Mesendoderm (in vitro differentiated cells): Measurements from ENCODE around the gene LMNB1. TPM values are rescaled to one million over a fixed set of nuclear protein-coding genes. Genes with fewer than 3 reads are reported as not detected.

Experiments used
- DNase-seq: peaks from one replicate; pipeline ENCODE4 v3.0.0; 2013
- H2AK5ac ChIP-seq: 2 replicates; pipeline ENCODE4 v1.6.1; 2013; ENCODE audit warnings: low read length, inconsistent platforms
- H2BK120ac ChIP-seq: 2 replicates; pipeline ENCODE4 v1.6.1; 2013; ENCODE audit warnings: low read depth, mild to moderate bottlenecking, low read length, moderate library complexity, mixed read lengths
- H2BK15ac ChIP-seq: replicated peaks from 2 replicates; pipeline ENCODE4 v1.6.1; 2013; ENCODE audit warnings: low read depth, mild to moderate bottlenecking, moderate library complexity
- H2BK5ac ChIP-seq: 2 replicates; pipeline ENCODE4 v1.6.1; 2013; ENCODE audit warnings: low read length, inconsistent platforms
- H3K18ac ChIP-seq: 2 replicates; pipeline ENCODE4 v1.6.1; 2013; ENCODE audit warnings: mild to moderate bottlenecking, low read length, mixed read lengths
- H3K23ac ChIP-seq: one replicate; pipeline ENCODE4 v1.6.1; 2013; ENCODE audit warnings: low read length
- H3K27ac ChIP-seq: 2 replicates; pipeline ENCODE4 v1.5.1; 2013; ENCODE audit warnings: low read depth, mild to moderate bottlenecking, inconsistent platforms, low read length, moderate library complexity
- H3K27me3 ChIP-seq: 2 replicates; pipeline ENCODE4 v1.6.1; 2013; ENCODE audit warnings: low read length, control low read depth, mild to moderate bottlenecking, inconsistent platforms; ENCODE audit not compliant: insufficient read depth, poor library complexity
- H3K36me3 ChIP-seq: 2 replicates; pipeline ENCODE4 v1.6.1; 2013; ENCODE audit warnings: low read length, inconsistent platforms; ENCODE audit not compliant: control insufficient read depth, insufficient read depth
- H3K4ac ChIP-seq: one replicate; pipeline ENCODE4 v1.6.1; 2013; ENCODE audit warnings: low read depth, mild to moderate bottlenecking, low read length, moderate library complexity
- H3K4me1 ChIP-seq: 2 replicates; pipeline ENCODE4 v1.6.1; 2013; ENCODE audit warnings: low read depth, low read length, inconsistent platforms; ENCODE audit not compliant: control insufficient read depth
- H3K4me2 ChIP-seq: 2 replicates; pipeline ENCODE4 v1.6.1; 2013; ENCODE audit warnings: low read length
- H3K4me3 ChIP-seq: 2 replicates; pipeline ENCODE4 v1.5.1; 2013; ENCODE audit warnings: mild to moderate bottlenecking, low read length
- H3K56ac ChIP-seq: one replicate; pipeline ENCODE4 v1.6.1; 2013; ENCODE audit warnings: low read length
- H3K79me1 ChIP-seq: 2 replicates; pipeline ENCODE4 v1.6.1; 2013; ENCODE audit warnings: low read length, inconsistent platforms
- H3K79me2 ChIP-seq: 2 replicates; pipeline ENCODE4 v1.6.1; 2013; ENCODE audit warnings: mild to moderate bottlenecking, low read length; ENCODE audit not compliant: control insufficient read depth, insufficient read depth
- H3K9ac ChIP-seq: 2 replicates; pipeline ENCODE4 v1.6.1; 2013; ENCODE audit warnings: low read length, inconsistent platforms
- H4K5ac ChIP-seq: one replicate; pipeline ENCODE4 v1.6.1; 2013; ENCODE audit warnings: low read length
- H4K8ac ChIP-seq: one replicate; pipeline ENCODE4 v1.6.1; 2013; ENCODE audit warnings: low read depth, mild to moderate bottlenecking, control low read depth, low read length, moderate library complexity
- WGBS: extraction: QIAGEN DNeasy Blood & Tissue Kit; methylation state at CpG from one replicate; pipeline ENCODE4 v1.1.7; 2013; ENCODE audit warnings: low lambda C conversion rate, missing lambda C conversion rate; ENCODE audit not compliant: insufficient coverage; ENCODE audit errors: extremely low coverage; 5-methylcytosine and 5-hydroxymethylcytosine counted together
- small RNA-seq: library from polyadenylated mRNA; stranded (forward); fragments of <200 nt; extraction: miRNeasy Mini kit (QIAGEN cat#:217004); gene quantifications from one replicate; pipeline ENCODE3, GENCODE V24; 2013; ENCODE audit not compliant: insufficient read depth

LMNB1 gene

DNA sequence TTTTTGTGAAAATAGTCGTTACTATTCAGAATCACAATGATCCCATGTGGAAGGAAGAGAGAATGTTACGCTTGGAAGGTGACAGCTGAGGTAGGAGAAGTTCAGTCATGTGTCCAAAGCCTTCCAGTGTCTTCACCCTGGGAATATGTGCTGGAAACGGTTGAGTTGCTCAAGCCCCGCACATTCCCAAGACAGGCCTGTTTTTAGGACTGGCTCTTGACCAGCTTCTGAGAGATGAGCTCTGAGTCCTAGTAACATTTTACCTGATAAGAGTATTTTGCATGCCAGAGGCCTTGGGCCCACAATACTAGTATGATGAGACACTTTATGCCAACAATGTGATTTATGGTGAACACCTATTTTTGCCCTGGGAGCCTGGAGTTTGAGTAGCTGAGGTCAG, 101.7 kb downstream of the LMNB1 start:
- Histone ChIP-seq H3K23ac (no peak overlapping the region), H3K27me3 (no peaks in the 10 kb centered on the region), H4K5ac (no peak overlapping the region), H3K4me3 (no peak overlapping the region), H3K18ac (no peak overlapping the region), H2BK5ac (no peak overlapping the region), H2AK5ac (no peak overlapping the region), H3K56ac (no peak overlapping the region), H3K79me2 (no peaks in the 10 kb centered on the region), H2BK15ac (no peak overlapping the region), H3K9ac (no peak overlapping the region), H3K79me1 (no peaks in the 10 kb centered on the region), H4K8ac (no peak overlapping the region), H3K4me1 (peaks cover 7% of the 10 kb centered on the region), H3K4me2 (no peak overlapping the region), H3K27ac (no peak overlapping the region), H3K36me3 (no peaks in the 10 kb centered on the region), H2BK120ac (no peak overlapping the region), H3K4ac (no peak overlapping the region)
- no CpG with 5 or more reads among the region's 4 CpGs for WGBS
- no peak for DNase-seq

GRCh38 chr5:126881821-126882600, 105.1 kb downstream of the LMNB1 start:
- H3K4me2 ChIP-seq, result no peak overlapping the region
- no peaks in the 10 kb centered on the region for H3K79me2 ChIP-seq
- H2BK120ac ChIP-seq, result no peak overlapping the region
- H3K27ac ChIP-seq, result no peak overlapping the region
- H3K4ac ChIP-seq, result no peak overlapping the region
- peaks cover 5% of the 10 kb centered on the region for H3K4me1 ChIP-seq
- WGBS, result no CpG with 5 or more reads among the region's 5 CpGs
- H3K18ac ChIP-seq, result no peak overlapping the region
- no peak overlapping the region for H3K4me3 ChIP-seq
- H4K5ac ChIP-seq, result no peak overlapping the region
- H3K56ac ChIP-seq, result no peak overlapping the region
- H2BK15ac ChIP-seq, result no peak overlapping the region
- no peak overlapping the region for H3K9ac ChIP-seq
- DNase-seq, result no peak
- no peak overlapping the region for H2AK5ac ChIP-seq
- H3K79me1 ChIP-seq, result no peaks in the 10 kb centered on the region
- H3K27me3 ChIP-seq, result no peaks in the 10 kb centered on the region
- no peak overlapping the region for H2BK5ac ChIP-seq
- no peak overlapping the region for H4K8ac ChIP-seq
- H3K36me3 ChIP-seq, result no peaks in the 10 kb centered on the region
- H3K23ac ChIP-seq, result no peak overlapping the region

DNA sequence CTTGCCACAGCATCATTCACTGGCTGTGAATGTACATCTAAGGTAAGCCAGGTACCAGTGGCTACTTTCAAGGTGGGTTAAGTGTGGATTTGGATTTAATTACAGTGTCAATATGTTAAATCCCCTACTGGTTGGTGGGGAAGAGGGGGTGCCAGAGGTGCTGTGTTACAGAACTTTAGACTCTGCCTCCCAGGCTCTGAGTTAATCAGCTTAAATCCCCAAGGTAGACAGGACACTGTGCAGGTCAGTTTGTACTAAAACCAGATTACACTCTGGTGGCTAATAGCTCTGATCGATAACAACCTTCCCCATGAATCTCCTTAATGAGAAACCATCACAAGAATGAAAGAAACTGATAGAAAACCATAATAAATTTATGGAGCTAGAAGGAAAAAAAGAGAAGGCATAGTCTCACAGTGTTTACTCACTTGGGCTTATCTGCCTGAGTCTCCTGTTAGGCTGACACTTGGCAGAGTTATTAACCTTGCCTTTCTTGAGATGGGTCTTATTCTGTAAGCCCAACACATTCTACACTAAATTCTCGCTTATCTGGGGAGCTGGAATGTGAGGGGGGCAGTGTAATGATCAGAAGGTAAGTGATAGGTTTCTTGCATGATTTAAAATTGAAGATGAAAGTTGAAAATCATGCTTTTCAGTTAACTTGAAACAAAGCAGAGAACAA, 106.8 kb downstream of the LMNB1 start:
- Histone ChIP-seq H3K79me1 (no peaks in the 10 kb centered on the region), H4K5ac (no peak overlapping the region), H2BK15ac (no peak overlapping the region), H3K4me3 (no peak overlapping the region), H3K9ac (no peak overlapping the region), H3K56ac (no peak overlapping the region), H2AK5ac (no peak overlapping the region), H2BK120ac (no peak overlapping the region), H3K4ac (no peak overlapping the region), H3K27ac (no peak overlapping the region), H2BK5ac (no peak overlapping the region), H4K8ac (no peak overlapping the region), H3K18ac (no peak overlapping the region), H3K23ac (no peak overlapping the region), H3K27me3 (no peaks in the 10 kb centered on the region), H3K4me2 (no peak overlapping the region), H3K4me1 (peaks cover 5% of the 10 kb centered on the region), H3K36me3 (no peaks in the 10 kb centered on the region), H3K79me2 (no peaks in the 10 kb centered on the region)
- WGBS, result no CpG with 5 or more reads among the region's 2 CpGs
- DNase-seq, result no peak

DNA sequence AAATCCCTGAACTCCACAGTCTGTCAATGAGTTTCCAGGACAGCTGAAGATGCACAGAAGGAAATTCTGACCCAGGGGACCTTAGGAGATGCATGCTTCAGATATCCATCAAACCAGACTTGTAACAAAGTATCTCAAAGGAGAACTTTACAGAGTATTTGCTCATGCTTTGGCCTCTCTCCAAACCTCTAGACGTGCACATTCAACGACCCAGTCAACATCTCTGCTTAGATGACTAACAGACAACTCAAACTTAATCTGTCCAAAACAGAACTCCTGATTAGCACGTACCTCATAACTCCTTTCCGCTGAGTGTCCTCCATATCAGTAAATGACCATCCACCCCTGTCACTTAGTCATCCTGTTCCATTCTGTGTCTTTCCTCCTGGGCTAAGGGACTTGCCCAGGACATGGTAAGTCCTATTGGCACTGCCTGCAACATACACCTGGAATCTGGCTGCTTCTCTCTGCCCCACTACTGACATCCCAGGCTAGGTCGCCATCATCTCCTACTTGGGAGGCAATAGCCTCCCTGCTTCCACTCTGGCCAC, 107.4 kb downstream of the LMNB1 start:
- H3K4me1 ChIP-seq, result peaks cover 5% of the 10 kb centered on the region
- no peak overlapping the region for H2BK5ac ChIP-seq
- no peaks in the 10 kb centered on the region for H3K27me3 ChIP-seq
- H3K27ac ChIP-seq, result no peak overlapping the region
- no peak overlapping the region for H4K5ac ChIP-seq
- no CpG with 5 or more reads among the region's 5 CpGs for WGBS
- no peak overlapping the region for H3K56ac ChIP-seq
- no peak for DNase-seq
- no peak overlapping the region for H3K4me2 ChIP-seq
- no peak overlapping the region for H2AK5ac ChIP-seq
- no peaks in the 10 kb centered on the region for H3K36me3 ChIP-seq
- no peak overlapping the region for H3K4ac ChIP-seq
- no peak overlapping the region for H2BK120ac ChIP-seq
- H3K9ac ChIP-seq, result no peak overlapping the region
- no peaks in the 10 kb centered on the region for H3K79me1 ChIP-seq
- H2BK15ac ChIP-seq, result no peak overlapping the region
- H4K8ac ChIP-seq, result no peak overlapping the region
- H3K4me3 ChIP-seq, result no peak overlapping the region
- H3K23ac ChIP-seq, result no peak overlapping the region
- no peak overlapping the region for H3K18ac ChIP-seq
- no peaks in the 10 kb centered on the region for H3K79me2 ChIP-seq

Small RNAs within 50 kb of the gene (small RNA-seq; reads per million reads assigned to genes)
- not detected for gene RNU6-752P
